Gastrocnemius medialis (tissue), 4 donors: ENCODE data around the gene PCYT2.

ENCODE experiments used
- POLR2A ChIP-seq, 2 donors: fragments of 450-650 bp; IDR thresholded peaks; one replicate each; pipeline ENCODE4 v1.6.1; 2017; ENCODE audit warnings: antibody characterized with exemption in 2 of 2, mild to moderate bottlenecking in 2 of 2, moderate library complexity in 2 of 2
- TF ChIP-seq, protein P1 (sequence below), 5 experiments: fragments of 450-650 bp in 3 of 5; fragments of 200-600 bp in 2 of 5; sonication (generic) in 2 of 5; IDR thresholded peaks in 4 of 5; conservative IDR thresholded peaks in 1 of 5; 1 replicate in 4 of 5; 2 replicates in 1 of 5; pipeline ENCODE4 v1.5.1; 2016 to 2019; ENCODE audit warnings: antibody characterized with exemption in 5 of 5, mild to moderate bottlenecking in 3 of 5, moderate library complexity in 3 of 5

GRCh38 chr17:81933178-81933699, 22.0 kb upstream of the PCYT2 start:
- TF ChIP-seq, protein P1, sequence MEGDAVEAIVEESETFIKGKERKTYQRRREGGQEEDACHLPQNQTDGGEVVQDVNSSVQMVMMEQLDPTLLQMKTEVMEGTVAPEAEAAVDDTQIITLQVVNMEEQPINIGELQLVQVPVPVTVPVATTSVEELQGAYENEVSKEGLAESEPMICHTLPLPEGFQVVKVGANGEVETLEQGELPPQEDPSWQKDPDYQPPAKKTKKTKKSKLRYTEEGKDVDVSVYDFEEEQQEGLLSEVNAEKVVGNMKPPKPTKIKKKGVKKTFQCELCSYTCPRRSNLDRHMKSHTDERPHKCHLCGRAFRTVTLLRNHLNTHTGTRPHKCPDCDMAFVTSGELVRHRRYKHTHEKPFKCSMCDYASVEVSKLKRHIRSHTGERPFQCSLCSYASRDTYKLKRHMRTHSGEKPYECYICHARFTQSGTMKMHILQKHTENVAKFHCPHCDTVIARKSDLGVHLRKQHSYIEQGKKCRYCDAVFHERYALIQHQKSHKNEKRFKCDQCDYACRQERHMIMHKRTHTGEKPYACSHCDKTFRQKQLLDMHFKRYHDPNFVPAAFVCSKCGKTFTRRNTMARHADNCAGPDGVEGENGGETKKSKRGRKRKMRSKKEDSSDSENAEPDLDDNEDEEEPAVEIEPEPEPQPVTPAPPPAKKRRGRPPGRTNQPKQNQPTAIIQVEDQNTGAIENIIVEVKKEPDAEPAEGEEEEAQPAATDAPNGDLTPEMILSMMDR (IDR thresholded peaks at IDR 0.05 in 4 of 5, conservative IDR thresholded peaks at IDR 0.05 in 1 of 5) = no peak
- TF ChIP-seq POLR2A (IDR thresholded peaks at IDR 0.05) = no peak
